Endothelial cell of umbilical vein (primary cell): Measurements from ENCODE around the gene IL17RD.

Experiments used
- POLR2A ChIP-seq: IDR thresholded peaks from 2 replicates; pipeline ENCODE4 v1.6.1; 2012; ENCODE audit warnings: low read depth, mild to moderate bottlenecking, control low read depth, low read length
- TF ChIP-seq, protein P1 (sequence below), 2 donors: IDR thresholded peaks; 1 replicate in 1 of 2; 2 replicates in 1 of 2; pipeline ENCODE4 v1.5.1; 2011; ENCODE audit warnings: low read length in 2 of 2, mild to moderate bottlenecking in 2 of 2, moderate library complexity in 2 of 2, control low read depth in 1 of 2, inconsistent platforms in 1 of 2, low read depth in 1 of 2; ENCODE audit not compliant: insufficient read depth in 1 of 2; ENCODE audit errors: extremely low read depth in 1 of 2
- TF ChIP-seq, protein P2 (sequence below): IDR thresholded peaks from 2 replicates; pipeline ENCODE4 v1.6.1; 2011; ENCODE audit not compliant: insufficient read depth, insufficient read length

DNA sequence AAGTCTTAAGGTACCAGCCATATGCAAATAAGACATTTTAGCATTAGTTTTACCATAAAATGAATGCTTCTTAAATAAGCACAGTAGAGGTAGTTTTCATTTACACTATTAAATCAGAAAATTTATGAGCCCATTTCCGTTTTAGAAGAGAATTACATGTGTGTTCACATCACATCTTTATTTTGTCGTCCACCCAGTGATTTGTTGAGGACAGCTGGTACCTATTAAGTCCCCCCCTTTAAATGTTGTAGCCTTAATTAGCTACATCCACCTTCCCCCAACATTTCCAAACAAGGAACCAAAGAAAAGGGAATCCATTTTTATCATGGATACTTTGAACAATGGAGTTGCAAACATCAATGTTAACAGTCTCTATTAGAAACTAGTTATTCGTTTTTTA, 6.8 kb downstream of the IL17RD start:
- TF ChIP-seq, protein P1, sequence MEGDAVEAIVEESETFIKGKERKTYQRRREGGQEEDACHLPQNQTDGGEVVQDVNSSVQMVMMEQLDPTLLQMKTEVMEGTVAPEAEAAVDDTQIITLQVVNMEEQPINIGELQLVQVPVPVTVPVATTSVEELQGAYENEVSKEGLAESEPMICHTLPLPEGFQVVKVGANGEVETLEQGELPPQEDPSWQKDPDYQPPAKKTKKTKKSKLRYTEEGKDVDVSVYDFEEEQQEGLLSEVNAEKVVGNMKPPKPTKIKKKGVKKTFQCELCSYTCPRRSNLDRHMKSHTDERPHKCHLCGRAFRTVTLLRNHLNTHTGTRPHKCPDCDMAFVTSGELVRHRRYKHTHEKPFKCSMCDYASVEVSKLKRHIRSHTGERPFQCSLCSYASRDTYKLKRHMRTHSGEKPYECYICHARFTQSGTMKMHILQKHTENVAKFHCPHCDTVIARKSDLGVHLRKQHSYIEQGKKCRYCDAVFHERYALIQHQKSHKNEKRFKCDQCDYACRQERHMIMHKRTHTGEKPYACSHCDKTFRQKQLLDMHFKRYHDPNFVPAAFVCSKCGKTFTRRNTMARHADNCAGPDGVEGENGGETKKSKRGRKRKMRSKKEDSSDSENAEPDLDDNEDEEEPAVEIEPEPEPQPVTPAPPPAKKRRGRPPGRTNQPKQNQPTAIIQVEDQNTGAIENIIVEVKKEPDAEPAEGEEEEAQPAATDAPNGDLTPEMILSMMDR (IDR thresholded peaks at IDR 0.05; ENCODE audit: extremely low read depth in 1 of 2, insufficient read depth in 1 of 2, low read depth in 1 of 2, low read length in 2 of 2), result no peak
- TF ChIP-seq, protein P2, sequence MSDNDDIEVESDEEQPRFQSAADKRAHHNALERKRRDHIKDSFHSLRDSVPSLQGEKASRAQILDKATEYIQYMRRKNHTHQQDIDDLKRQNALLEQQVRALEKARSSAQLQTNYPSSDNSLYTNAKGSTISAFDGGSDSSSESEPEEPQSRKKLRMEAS, result no peak
- no peak for TF ChIP-seq POLR2A
